ENCODE results near the gene ARSA. TPM values are rescaled to one million over a fixed set of nuclear protein-coding genes. Genes with fewer than 3 reads are reported as not detected.
A peak's percentile ranks its signal among the peaks of the same experiment; 100 is the strongest.

ARSA gene
- polyA plus RNA-seq, 4 donors: 14.1 to 21.0 (median 16.6) TPM

DNA sequence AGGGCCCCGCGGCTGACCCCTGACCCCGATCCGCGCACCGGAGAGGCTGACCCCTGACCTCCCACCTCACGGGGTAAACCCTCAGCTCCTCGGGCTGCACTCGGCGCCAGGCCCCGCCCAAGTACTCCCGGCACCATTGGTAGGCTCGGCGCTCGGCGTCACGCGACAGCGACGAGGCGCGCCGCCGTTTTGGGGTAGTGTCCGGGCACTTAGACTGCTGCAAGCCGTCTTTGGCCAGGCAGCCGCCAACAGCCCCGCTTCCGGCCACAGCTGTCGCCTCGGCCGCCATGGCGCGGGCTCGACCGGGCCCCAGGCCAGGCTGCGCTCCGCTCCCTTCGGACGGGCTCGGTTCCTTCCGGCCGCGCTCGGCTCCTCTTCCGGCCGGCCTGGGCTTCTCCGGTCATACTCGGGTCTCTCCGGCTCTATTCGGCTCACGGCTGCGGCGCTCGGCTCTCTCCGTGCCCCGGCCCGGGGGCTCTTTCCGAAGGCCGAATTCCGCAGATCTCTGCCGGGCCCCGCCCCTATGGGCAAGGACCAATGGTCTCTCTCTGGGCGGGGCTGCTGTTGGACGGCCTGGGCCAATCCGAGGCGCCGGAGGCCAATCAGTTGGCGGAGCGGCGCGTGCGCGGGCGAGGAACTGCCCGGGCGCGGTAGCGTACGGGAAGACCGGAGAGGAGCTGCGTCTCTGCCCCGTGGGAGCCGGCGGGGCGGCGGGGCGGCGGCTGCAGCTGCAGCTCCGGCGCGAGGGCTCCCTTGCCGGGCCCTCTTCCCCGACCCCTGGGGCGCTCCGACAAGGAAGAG lies 45.3 kb downstream of the ARSA start, which contains the start of gene CHKB:
Gene CHKB, minus strand, starts transcription at position 357 of the 801 bp plus-strand sequence. Its CDS starts 68 bp downstream, at position 289.
- peak; percentile 94 to 96 (median 94) for DNase-seq (ENCODE audit: low read depth in 4 of 4, low spot score in 3 of 4)

DNA sequence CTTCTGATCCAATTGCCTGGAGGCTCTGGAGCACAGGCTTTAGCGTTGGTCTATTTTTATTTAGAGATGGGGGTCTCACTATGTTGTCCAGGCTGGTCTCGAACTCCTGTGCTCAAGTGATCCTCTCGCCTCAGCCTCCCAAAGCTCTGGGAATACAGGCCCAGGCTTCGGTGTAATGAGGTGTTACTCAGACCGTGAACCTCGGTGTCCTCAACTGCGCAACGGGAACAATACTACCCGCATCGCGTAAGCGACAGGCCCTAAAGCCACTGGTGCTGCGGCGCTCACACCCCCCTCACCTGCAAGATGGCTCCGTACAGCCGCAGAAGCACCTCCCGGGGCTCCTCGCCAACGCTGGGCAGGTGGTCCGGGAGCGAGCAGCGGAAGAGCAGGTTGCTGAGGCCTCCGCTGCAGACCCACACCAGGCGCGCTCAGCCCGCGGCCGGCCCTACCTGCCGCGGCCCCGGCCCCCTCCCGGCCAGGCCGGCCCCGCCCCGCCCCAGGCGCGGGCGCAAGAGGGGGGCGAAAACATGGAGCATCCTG lies 45.9 kb downstream of the ARSA start:
- no peak for DNase-seq (ENCODE audit: low read depth in 4 of 4, low spot score in 3 of 4)

- no peak for DNase-seq (ENCODE audit: low read depth in 4 of 4, low spot score in 3 of 4)
These were observed 46.7 kb downstream of the ARSA start for GRCh38 chr22:50581031-50581949.

GRCh38 chr22:50579752-50580151 lies 48.2 kb downstream of the ARSA start:
- no peak for DNase-seq (ENCODE audit: low read depth in 4 of 4, low spot score in 3 of 4)

DNA sequence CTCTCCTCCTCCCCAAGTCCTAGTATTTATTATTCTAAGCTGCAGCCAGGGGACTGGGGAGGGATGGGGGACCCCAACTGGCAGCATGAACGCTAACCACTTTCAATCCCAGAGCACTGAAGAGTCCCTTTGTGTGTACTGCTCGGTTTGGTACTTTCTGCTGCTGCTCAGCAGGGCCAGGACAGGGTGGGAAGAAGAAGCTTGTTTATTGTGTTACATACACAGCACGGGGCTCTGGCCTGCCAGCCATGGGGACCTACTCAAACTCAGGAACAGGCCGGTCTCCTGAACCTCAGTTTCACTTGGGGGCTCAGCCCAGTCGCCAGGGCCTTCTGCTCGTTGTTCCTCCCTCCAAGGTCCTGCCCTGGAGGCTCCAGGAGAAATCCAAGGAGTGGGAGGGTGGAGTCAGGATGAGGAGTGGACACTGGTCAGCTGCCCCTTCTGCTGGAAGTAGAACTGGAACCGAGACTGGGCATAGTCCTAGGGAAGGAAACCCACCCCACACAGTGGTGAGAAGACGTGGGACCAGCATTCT lies 49.1 kb downstream of the ARSA start:
- no peak for DNase-seq (ENCODE audit: low read depth in 4 of 4, low spot score in 3 of 4)

GRCh38 chr22:50577987-50578775 lies 49.8 kb downstream of the ARSA start, which contains the start of gene CPT1B:
TSS of gene CPT1B (minus strand) at chr22:50578427. CDS start at chr22:50577915, 512 bp downstream.
- DNase-seq (ENCODE audit: low read depth in 4 of 4, low spot score in 3 of 4): no peak

DNA sequence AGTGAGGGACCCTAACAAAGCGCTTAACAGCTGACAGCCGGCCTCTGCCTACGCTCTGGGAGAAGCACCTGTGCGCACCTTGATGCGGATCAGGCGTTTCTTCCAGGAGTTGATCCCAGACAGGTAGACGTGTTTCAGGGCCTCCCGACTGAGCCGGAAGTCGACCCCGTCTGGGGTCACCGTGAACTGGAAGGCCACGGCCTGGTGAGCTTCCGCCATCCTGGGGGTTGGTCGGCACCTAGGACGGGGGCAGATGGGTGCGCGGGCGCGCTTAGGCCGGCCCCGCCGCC lies 50.3 kb downstream of the ARSA start:
- DNase-seq (ENCODE audit: low read depth in 4 of 4, low spot score in 3 of 4): no peak

DNA sequence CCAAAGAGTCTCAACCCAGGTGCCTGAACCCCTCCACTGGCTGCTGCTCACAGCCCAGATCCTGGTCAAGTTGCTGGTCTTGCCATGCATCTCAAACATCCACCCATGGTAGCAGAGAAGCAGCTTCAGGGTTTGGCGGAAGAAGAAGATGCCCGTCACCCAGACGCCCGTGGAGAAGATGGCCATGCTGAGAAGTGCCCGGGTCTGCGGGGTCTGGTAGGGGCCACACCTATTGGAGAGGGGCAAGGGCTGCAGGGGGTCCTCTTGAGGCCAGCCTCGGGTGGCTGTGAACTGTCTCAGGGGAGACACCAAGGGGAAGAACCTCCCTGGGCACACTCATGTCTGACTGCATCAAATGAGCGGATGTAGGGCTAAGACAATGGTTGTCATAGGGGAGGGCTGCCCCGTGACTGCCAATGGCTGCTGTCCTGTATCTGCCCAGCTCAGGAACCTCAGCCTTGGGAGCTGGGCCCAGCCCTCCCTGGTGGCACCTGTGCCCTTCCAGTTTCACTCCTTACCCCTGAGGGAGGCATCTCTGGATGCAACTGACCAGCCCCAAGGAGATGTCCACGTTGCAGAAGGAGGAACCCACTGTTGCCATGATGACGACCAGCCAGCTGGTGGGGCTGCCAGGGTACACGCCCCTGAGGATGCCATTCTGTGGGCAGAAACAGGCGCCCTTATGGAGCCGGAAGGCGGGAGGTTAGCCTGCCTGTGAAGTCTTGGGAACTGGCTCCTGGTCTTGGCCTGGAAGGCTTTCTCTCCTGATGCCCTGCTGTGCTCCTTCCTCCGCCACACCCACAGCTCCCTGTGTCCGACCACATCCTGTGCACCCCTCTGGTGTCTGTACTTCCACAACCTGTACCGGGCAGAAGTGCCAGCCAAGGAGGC lies 50.9 kb downstream of the ARSA start:
- no peak for DNase-seq (ENCODE audit: low read depth in 4 of 4, low spot score in 3 of 4)

DNA sequence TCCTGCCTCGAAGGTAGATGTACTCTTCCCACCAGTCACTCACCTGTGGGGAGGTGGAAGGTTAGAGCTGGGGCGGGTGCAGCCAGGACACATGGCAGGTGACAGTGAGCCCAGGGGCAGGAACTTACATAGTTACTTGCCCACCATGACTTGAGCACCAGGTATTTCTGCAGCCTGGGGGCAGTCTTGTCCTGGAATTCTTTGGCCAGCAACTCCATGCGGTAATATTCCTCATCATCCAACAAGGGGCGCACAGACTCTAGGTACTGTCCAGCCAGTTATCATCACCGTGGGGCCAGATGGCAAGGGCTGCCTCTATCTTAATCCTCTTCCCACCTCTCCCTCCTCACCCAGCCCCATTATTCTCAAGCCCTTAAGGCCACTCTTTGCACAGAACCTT lies 51.9 kb downstream of the ARSA start:
- peak in 1 of 4 donors; percentile 40 for DNase-seq (ENCODE audit: low read depth in 4 of 4, low spot score in 3 of 4)

- no peak for DNase-seq (ENCODE audit: low read depth in 4 of 4, low spot score in 3 of 4)
These were observed 52.5 kb downstream of the ARSA start for GRCh38 chr22:50575426-50575941.

Other genes with a start within 250 kb of the ARSA start
- 10 to 100 TPM; 30.7 to 46.5 (median 32.7) TPM for gene SBF1, start 153.1 kb downstream of the ARSA start, polyA plus RNA-seq (ENCODE audit: insufficient read length in 4 of 4)
- gene ADM2, start 146.6 kb downstream of the ARSA start, polyA plus RNA-seq (ENCODE audit: insufficient read length in 4 of 4): 1 to 10 TPM; 4.1 to 6.8 (median 5.4) TPM
- gene MIOX, start 141.3 kb downstream of the ARSA start, polyA plus RNA-seq (ENCODE audit: insufficient read length in 4 of 4): 10 to 100 TPM in 3 of 4 donors, 1 to 10 TPM in 1; 3.2 to 17.7 (median 12.1) TPM
- gene LMF2, start 120.5 kb downstream of the ARSA start, polyA plus RNA-seq (ENCODE audit: insufficient read length in 4 of 4): 10 to 100 TPM; 40.4 to 61.4 (median 41.9) TPM
- gene NCAPH2, start 119.9 kb downstream of the ARSA start, polyA plus RNA-seq (ENCODE audit: insufficient read length in 4 of 4): 10 to 100 TPM; 36.1 to 54.1 (median 43.8) TPM
- 1 to 10 TPM in 1 of 4 donors, under 1 TPM in 2, not detected in 1; 0.24 to 5.8 (median 0.37) TPM for gene SCO2, start 102.6 kb downstream of the ARSA start, polyA plus RNA-seq (ENCODE audit: insufficient read length in 4 of 4)
- 1 to 10 TPM; 1.1 to 2.5 (median 1.3) TPM for gene TYMP, start 98.1 kb downstream of the ARSA start, polyA plus RNA-seq (ENCODE audit: insufficient read length in 4 of 4)
- under 1 TPM; 0.07 to 0.46 (median 0.18) TPM for gene KLHDC7B, start 82.3 kb downstream of the ARSA start, polyA plus RNA-seq (ENCODE audit: insufficient read length in 4 of 4)
- gene SYCE3, start 65.2 kb downstream of the ARSA start, polyA plus RNA-seq (ENCODE audit: insufficient read length in 4 of 4): under 1 TPM in 1 of 4 donors, not detected in 3; 0.57 TPM
- gene CPT1B, start 49.7 kb downstream of the ARSA start, polyA plus RNA-seq (ENCODE audit: insufficient read length in 4 of 4): 10 to 100 TPM; 10.2 to 16.7 (median 10.8) TPM
- gene CHKB, start 45.3 kb downstream of the ARSA start, polyA plus RNA-seq (ENCODE audit: insufficient read length in 4 of 4): 10 to 100 TPM; 81.3 to 86.7 (median 85.1) TPM
- 1 to 10 TPM in 1 of 4 donors, under 1 TPM in 3; 0.59 to 1.3 (median 0.63) TPM for gene MAPK8IP2, start 27.4 kb downstream of the ARSA start, polyA plus RNA-seq (ENCODE audit: insufficient read length in 4 of 4)
- gene SHANK3, start 44.7 kb upstream of the ARSA start, polyA plus RNA-seq (ENCODE audit: insufficient read length in 4 of 4): 10 to 100 TPM; 13.3 to 23.2 (median 17.4) TPM
- under 1 TPM; 0.46 to 0.77 (median 0.55) TPM for gene ACR, start 110.1 kb upstream of the ARSA start, polyA plus RNA-seq (ENCODE audit: insufficient read length in 4 of 4)
- gene RABL2B, start 155.5 kb upstream of the ARSA start, polyA plus RNA-seq (ENCODE audit: insufficient read length in 4 of 4): 10 to 100 TPM; 48.2 to 70.8 (median 50.7) TPM

Data from right renal pelvis (tissue), 4 donors.